Aorta (tissue), 5 donors: ENCODE measurements around the gene PAX5. TPM values are rescaled to one million over a fixed set of nuclear protein-coding genes. Genes with fewer than 3 reads are reported as not detected.
"Not testable (repeated sequence)": the region's sequence is repeated elsewhere in the genome, so short reads cannot be mapped to it uniquely, and the experiment has no call there.

Source experiments
- ATAC-seq: fragments of 200-7000 bp; cut with Tn5 transposase; one replicate; pipeline ENCODE4 v1.9.1; 2022; ENCODE audit warnings: moderate library complexity; ENCODE audit not compliant: low FRiP score
- DNase-seq, 2 donors: peaks; one replicate each; pipeline ENCODE4 v3.0.0-alpha.2; 2020
- H3K27ac ChIP-seq, 2 donors: one replicate each; pipeline ENCODE4 v1.5.1; 2013; ENCODE audit warnings: low read length in 2 of 2, mild to moderate bottlenecking in 2 of 2, moderate library complexity in 2 of 2, control low read depth in 1 of 2, inconsistent platforms in 1 of 2, low read depth in 1 of 2
- H3K27me3 ChIP-seq, 2 donors: one replicate each; pipeline ENCODE4 v1.6.1; 2013; ENCODE audit warnings: control low read depth in 1 of 2, low read length in 1 of 2, mild to moderate bottlenecking in 1 of 2, moderate library complexity in 1 of 2; ENCODE audit not compliant: insufficient read depth in 2 of 2, control insufficient read depth in 1 of 2
- H3K36me3 ChIP-seq, 2 donors: one replicate each; pipeline ENCODE4 v1.6.1; 2013; ENCODE audit warnings: control low read depth in 1 of 2, low read length in 1 of 2, mild to moderate bottlenecking in 1 of 2; ENCODE audit not compliant: insufficient read depth in 2 of 2, control insufficient read depth in 1 of 2
- H3K4me1 ChIP-seq, 2 donors: one replicate each; pipeline ENCODE4 v1.6.1; 2013; ENCODE audit warnings: low read length in 2 of 2, control low read depth in 1 of 2, mild to moderate bottlenecking in 1 of 2, moderate library complexity in 1 of 2; ENCODE audit not compliant: insufficient read depth in 2 of 2, control insufficient read depth in 1 of 2
- H3K4me3 ChIP-seq, 2 donors: one replicate each; pipeline ENCODE4 v1.5.1; 2013; ENCODE audit warnings: low read length in 2 of 2, control low read depth in 1 of 2, mild to moderate bottlenecking in 1 of 2
- H3K9me3 ChIP-seq: one replicate; pipeline ENCODE4 v1.6.1; 2013; ENCODE audit warnings: mild to moderate bottlenecking, low read length; ENCODE audit not compliant: control insufficient read depth
- WGBS, 2 donors: extraction: QIAGEN DNeasy Blood & Tissue Kit; methylation state at CpG; one replicate each; pipeline ENCODE4 v1.1.7; 2013; 5-methylcytosine and 5-hydroxymethylcytosine counted together
- intact Hi-C, 2 donors: fragments of 100-400 bp; cut with DNase I; formaldehyde crosslinking; loops; one replicate each; pipeline versions ENCODE4 v1.14.2 to v1.15.0; 2022
- long read RNA-seq, 2 donors: library from polyadenylated mRNA; unstranded; transcript quantifications; one replicate each; pipeline ENCODE4 v2.0.0, GENCODE V29; 2020 to 2021
- polyA plus RNA-seq, 2 donors: library from polyadenylated mRNA; stranded (reverse); fragments of 200-250 nt; gene quantifications; one replicate each; pipeline ENCODE4 v1.2.3, GENCODE V29; 2013
- total RNA-seq, 2 donors: library from RNA; stranded (reverse); fragmentation: NEBNext Ultra II Directional; extraction: Animal tissue kit (Norgen Biotek cat#: 25700); gene quantifications; one replicate each; pipeline ENCODE4 v1.2.1, GENCODE V29; 2021
- donor health status: healthy with polysubstance abuse.
- donor health status: Bipolar disorder and iron deficiency.
- donor health status: DM: no; HTN: no; CAD: no.
- donor health status: DM: no; HTN: no; CAD: no.
- donor health status: DM: yes; HTN: yes; CAD: no.

The PAX5 gene
- under 1 TPM; 0.19 to 0.81 TPM for total RNA-seq
- polyA plus RNA-seq, result under 1 TPM; under 0.01 to 0.61 TPM
- long read RNA-seq, donor 1, result 0 reads
- long read RNA-seq, donor 2, result 0 reads

GRCh38 chr9:37033682-37034304 is at the start of gene PAX5:
Gene PAX5 (minus strand): TSS chr9:37034268. CDS start chr9:37034031, 237 bp downstream.
- H3K27me3 ChIP-seq, result peaks cover 0 to 2% of the 10 kb centered on the region in 2 donors
- 16 to 17% methylated on average over 27 of the region's 27 CpGs for WGBS, 2 donors
- no peaks in the 10 kb centered on the region for H3K9me3 ChIP-seq
- no peak for ATAC-seq
- no peaks in the 10 kb centered on the region for H3K36me3 ChIP-seq
- intact Hi-C loops, result no loop called here
- H3K4me3 ChIP-seq, result no peak within 1 kb of the TSS
- DNase-seq, result no peak
- no peak within 1 kb of the TSS for H3K27ac ChIP-seq
- peaks cover 0 to 2% of the 10 kb centered on the region in 2 donors for H3K4me1 ChIP-seq

DNA sequence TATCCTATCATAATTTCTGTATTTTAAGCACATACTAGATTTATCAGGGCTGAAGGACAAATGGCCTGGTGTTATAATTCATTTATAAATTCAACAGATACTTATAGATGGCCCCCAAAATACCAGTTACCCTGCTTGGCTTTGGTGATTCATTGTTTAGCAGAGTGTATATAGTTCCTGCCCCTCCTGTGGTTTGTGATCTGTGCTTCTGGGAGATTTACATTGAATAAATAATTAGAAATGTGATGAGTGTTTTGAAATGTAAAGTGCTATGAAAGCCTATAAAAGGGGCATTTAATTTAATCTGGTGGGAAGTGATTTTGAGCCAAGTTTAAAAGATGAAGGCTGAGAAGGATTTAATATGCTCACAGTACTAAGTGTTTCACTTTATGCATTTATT is 49.6 kb upstream of the PAX5 start:
- Histone ChIP-seq H3K4me1 (peaks cover 1 to 3% of the 10 kb centered on the region in 2 donors), H3K36me3 (peaks cover 3 to 5% of the 10 kb centered on the region in 2 donors), H3K4me3 (no peak overlapping the region), H3K27ac (no peak overlapping the region), H3K27me3 (no peaks in the 10 kb centered on the region), H3K9me3 (no peaks in the 10 kb centered on the region)
- intact Hi-C loops, result no loop called here
- DNase-seq (no peak), ATAC-seq (no peak)

GRCh38 chr9:37082214-37082765 is 48.2 kb upstream of the PAX5 start:
- Histone ChIP-seq H3K9me3 (no peaks in the 10 kb centered on the region), H3K36me3 (peaks cover under 1 to 5% of the 10 kb centered on the region in 2 donors), H3K27ac (no peak overlapping the region), H3K4me1 (peaks cover 1 to 3% of the 10 kb centered on the region in 2 donors), H3K27me3 (no peaks in the 10 kb centered on the region), H3K4me3 (no peak overlapping the region)
- 75 to 80% methylated on average over 4 of the region's 4 CpGs for WGBS, 2 donors
- intact Hi-C loops, result no loop called here
- DNase-seq (no peak), ATAC-seq (no peak)

GRCh38 chr9:37081507-37081906 is 47.4 kb upstream of the PAX5 start:
- H3K9me3 ChIP-seq, H3K4me1 ChIP-seq, H3K27me3 ChIP-seq, H3K4me3 ChIP-seq, DNase-seq, H3K27ac ChIP-seq, intact Hi-C loops, H3K36me3 ChIP-seq, ATAC-seq: not testable (repeated sequence)
- WGBS, 2 donors, result 98 to 99% methylated on average over 19 to 20 of the region's 20 CpGs

DNA sequence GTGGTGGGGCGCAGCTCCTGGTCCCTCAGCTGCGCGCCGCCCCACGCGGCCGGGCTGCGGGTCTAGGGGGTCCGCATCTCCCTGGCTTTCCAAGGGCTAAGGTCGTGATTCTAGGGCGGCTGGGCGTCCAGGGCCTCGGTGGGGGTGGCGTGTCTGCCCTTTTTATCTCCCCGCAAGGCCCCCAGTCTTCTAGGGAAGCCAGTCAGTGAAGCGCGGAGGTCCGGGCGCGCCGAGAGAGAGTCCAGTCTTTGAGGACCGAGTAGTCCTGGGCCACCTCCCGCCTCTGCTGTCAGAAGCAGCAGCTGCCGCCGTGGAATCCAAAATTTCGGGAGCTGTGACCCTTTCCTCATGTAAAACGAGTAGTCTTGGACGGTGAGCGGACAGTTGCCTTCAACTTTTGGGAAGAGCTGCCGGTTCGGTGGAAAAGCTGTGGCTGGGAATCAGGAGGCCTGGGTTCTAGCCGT is 46.1 kb upstream of the PAX5 start:
- H3K4me1 ChIP-seq, H3K36me3 ChIP-seq, H3K27me3 ChIP-seq, H3K9me3 ChIP-seq, intact Hi-C loops: not testable (repeated sequence)
- DNase-seq (peak; percentile 59 to 82), ATAC-seq (peak; percentile 62)
- Histone ChIP-seq H3K27ac (peak overlapping the region; percentile 6 to 34), H3K4me3 (peak overlapping the region; percentile 14 to 63)
- 1% methylated on average over 32 of the region's 32 CpGs for WGBS, 2 donors

DNA sequence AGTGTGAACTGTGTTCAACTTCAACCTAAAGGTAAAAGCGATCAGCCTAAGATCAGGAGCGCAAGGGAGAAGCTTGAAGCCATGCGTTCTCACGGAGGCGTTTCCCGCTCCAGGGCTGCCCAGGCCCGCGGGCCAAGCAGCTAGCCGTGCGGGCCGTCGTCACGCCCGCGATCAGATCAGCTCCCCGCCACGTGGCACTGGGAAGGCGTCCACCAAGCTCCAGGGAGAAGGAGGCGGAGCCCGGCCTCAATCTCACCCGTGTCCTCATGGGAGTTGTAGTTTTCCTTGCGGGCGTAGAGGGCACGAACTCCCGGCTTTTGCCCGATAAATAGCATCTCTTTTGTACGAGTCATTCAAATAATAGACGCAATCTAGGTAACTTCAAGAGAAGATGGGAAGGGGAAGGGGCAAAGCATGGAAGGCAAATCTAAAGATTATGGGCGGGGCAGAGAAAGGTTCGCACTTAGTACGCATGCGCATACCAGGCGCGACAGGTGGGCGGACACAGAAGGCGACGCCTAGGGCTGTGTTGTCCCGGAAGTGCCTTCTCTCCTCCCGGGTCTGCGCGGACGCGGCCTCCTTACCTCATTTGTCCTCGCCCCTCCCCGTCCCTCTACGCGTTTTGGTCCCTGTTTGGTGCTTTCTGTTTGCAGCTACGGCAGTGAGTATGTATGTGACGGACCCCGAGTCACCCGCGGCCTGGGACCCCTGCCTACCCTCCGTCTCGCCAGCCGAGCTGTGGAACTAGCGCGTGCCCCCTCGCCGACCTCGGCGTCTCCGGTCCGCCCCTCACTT is 45.5 kb upstream of the PAX5 start:
- DNase-seq (peak; percentile 96), ATAC-seq (peak; percentile 99)
- Histone ChIP-seq H3K27ac (peak overlapping the region; percentile 6 to 34), H3K36me3 (no peaks in the 10 kb centered on the region), H3K4me3 (peak overlapping the region; percentile 14 to 63), H3K4me1 (peaks cover 1 to 3% of the 10 kb centered on the region in 2 donors), H3K27me3 (no peaks in the 10 kb centered on the region), H3K9me3 (no peaks in the 10 kb centered on the region)
- 1 to 2% methylated on average over 62 to 63 of the region's 63 CpGs for WGBS, 2 donors
- intact Hi-C loops, result loop anchor here (1.0 to 2.0 kb wide), 2 partner anchors 41 kb away; partner anchors contain the start of gene ZCCHC7 (in 2 of the 2)

DNA sequence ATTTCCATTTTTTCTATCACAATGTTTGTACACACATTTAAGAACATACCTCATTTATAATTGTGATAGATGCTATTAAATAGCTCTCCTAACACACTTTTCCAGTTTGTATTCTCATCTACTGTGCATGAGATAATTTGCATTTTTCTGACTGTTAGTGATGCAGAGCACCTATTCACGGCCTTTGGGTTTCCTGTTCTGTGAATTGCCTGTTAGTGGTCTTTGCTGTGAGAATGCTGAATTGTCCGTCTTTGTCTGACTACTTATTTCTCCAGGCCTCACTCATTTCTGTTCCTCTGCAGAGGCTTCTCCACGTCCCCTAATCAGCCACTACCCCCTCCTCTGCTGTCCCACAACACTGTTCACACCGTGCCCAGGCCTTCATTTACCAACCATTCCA is 40.7 kb upstream of the PAX5 start:
- H3K27ac ChIP-seq, H3K36me3 ChIP-seq, H3K4me1 ChIP-seq, H3K4me3 ChIP-seq, H3K9me3 ChIP-seq, DNase-seq, H3K27me3 ChIP-seq, intact Hi-C loops, ATAC-seq: not testable (repeated sequence)
- WGBS, 2 donors, result 69 to 70% methylated on average over 4 of the region's 4 CpGs

GRCh38 chr9:37066139-37066725 is 32.2 kb upstream of the PAX5 start:
- H3K27ac ChIP-seq, result no peak overlapping the region
- DNase-seq, result no peak
- no peaks in the 10 kb centered on the region for H3K9me3 ChIP-seq
- no peaks in the 10 kb centered on the region for H3K27me3 ChIP-seq
- H3K4me1 ChIP-seq, result no peaks in the 10 kb centered on the region
- H3K4me3 ChIP-seq, result no peak overlapping the region
- no peaks in the 10 kb centered on the region for H3K36me3 ChIP-seq
- ATAC-seq, result no peak
- intact Hi-C loops, result no loop called here
- 35 to 43% methylated on average over 3 of the region's 3 CpGs for WGBS, 2 donors
